Kidney glomerular epithelial cell (primary cell): ENCODE data around the gene NRP1.
"Not testable (repeated sequence)": the region's sequence is repeated elsewhere in the genome, so short reads cannot be mapped to it uniquely, and the experiment has no call there.

Experiments
- DNase-seq: peaks from one replicate; lab custom pipeline; 2025; lab: John Stamatoyannopoulos, UW

NRP1 gene

DNA sequence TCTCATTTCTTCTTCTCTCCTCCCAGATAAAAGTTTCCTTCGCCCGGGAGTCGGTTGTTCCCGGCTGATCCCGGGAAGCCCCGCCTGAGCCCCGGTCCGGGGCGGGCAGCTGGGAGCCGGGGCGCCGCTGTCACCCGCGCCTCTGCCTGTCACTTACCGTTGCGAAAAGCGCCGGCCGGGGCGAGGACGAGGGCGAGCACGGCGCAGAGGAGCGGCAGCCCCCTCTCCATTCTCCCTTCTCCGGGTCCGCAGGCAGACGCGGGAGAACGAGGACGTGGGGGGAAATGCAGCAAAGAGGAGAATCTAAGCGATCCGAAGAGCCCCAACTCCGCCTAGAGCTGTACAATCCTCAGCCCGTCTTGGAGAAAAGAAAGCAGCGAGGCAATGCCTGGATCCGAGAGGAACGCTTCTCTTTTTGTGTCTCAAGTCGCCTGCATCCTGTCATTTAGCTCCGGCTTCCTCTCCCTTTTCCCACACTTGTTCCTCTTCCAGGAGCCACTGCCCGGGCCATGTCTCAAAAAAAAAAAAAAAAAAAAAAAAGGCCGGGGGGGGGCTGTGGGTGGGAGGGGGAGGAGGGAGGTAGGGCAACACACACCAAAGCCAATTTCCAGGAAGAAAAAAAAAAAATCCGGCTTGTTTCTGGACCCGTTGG, at the start of gene NRP1:
NRP1 (minus strand) TSS at position 515 of the 652 bp plus-strand sequence; CDS start at position 230, 285 bp downstream.
- peak; percentile 45 for DNase-seq

DNA sequence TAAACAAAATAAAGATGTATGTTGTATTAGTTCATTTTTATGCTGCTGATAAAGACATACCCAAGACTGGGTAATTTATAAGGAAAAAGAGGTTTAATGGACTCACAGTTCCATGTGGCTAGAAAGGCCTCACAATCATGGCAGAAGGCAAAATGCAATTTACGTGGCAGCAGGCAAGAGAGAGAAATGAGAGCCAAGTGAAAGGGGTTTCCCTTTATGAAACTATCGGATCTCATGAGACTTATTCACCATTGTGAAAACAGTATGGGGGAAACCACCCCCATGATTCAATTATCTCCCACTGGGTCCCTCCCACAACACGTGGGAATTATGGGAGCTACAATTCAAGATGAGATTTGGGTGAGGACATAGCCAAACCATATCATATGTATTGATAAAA, 49.7 kb upstream of the NRP1 start:
- not testable (repeated sequence) for DNase-seq

DNA sequence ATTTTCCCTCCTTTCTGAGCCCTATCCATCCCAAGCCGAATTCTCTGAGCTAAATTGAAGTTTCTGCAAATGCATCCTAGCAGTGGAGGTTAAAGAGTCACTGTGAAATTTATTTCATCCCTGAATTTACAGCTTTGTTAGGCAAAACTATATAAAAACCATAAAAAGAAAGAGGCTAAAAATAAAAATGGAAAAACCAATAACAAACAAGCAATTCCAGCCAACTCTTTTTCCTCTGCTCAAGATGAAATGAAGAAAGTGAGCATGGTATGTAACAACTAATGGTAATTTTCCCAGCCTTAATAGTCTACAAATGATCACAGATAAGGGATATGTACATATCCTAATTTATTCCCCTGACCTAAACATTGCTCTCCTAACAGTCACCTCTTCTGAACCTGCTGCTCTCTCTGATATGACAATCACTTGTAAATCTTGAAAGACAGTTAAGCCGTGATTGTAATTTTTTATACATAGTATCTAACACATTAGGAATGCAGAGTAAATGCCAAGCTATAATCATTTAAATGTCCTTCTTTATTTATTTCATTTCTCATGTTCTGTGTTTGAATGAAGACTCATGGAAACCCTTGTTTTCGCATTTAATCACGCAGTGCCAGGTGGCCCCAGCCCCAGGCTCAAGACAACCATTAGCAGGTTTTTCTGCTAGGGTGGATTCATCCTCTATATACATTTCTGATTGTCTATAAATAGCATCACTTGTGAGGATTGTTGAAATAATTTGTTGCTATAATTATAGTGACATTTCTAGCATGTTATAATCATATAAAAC, 48.6 kb upstream of the NRP1 start:
- no peak for DNase-seq

DNA sequence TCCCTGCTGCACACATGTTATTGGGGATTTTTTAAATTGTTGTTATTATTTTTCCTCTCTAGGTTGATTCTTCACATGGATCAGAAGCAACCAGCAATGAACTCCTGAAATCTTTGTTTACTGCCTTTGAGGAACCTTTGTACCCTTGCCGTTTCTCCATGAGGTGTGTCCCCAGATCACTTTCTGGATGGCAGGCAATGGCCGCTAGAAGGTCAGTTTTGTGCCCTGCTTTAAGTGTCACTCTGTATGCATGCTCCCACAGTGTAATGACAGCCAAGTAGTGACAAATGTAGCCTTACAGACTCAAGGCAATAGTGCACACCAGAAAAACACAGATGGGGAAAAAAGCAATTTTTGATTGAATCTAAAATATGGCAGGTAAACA, 47.7 kb upstream of the NRP1 start:
- DNase-seq = no peak

DNA sequence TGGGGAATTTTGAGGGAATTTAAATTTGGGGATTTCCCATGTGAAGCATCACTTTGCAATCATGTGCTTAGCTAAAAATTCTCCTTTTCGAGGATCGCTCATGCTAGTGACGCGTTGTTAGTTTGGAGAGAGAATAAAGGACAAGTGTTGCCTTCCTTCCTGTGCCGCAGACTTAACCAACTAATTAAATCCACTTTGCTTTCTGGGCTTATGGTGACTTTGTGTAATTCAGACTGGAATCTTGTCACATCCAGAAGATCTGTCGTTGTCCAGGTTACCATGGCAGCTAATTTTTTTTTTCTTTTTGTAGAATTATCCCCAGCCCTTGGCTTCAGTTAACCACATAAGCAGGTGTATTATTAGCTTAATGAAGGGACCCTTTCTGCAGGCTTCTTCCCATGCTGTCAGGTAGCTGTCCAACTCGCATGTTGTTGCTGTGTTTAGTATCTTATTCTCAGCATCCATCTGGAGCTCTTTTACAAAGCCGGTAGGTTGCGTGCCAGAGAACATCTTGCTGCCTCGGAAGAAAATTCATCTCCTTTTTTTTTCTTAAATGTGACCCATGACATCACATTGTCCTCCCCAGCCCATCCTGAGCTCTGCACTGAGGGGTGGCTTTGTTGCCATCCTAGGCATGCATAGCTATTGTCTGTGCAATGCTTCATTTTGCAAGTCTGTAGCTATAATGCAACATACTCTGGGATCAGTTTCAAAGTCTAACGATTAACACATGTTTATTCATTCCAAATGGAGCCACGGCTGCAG, 47.2 kb upstream of the NRP1 start:
- no peak for DNase-seq

DNA sequence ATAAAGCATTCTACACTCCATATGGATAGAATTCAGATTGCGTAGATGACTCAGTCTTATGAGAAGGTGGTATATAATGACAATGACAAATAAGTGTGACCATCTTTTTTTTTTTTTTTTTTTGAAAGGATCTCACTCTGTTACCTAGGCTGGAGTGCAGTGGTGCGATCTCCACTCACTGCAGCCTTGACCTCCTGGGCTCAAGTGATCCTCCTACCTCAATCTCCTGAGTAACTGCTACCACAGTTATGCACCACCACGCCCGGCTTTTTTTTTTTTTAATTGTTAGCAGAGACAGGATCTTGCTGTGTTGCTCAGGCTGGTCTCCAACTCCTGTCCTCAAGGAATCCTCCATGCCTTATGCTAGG, 43.2 kb upstream of the NRP1 start:
- peak; percentile 6 for DNase-seq

DNA sequence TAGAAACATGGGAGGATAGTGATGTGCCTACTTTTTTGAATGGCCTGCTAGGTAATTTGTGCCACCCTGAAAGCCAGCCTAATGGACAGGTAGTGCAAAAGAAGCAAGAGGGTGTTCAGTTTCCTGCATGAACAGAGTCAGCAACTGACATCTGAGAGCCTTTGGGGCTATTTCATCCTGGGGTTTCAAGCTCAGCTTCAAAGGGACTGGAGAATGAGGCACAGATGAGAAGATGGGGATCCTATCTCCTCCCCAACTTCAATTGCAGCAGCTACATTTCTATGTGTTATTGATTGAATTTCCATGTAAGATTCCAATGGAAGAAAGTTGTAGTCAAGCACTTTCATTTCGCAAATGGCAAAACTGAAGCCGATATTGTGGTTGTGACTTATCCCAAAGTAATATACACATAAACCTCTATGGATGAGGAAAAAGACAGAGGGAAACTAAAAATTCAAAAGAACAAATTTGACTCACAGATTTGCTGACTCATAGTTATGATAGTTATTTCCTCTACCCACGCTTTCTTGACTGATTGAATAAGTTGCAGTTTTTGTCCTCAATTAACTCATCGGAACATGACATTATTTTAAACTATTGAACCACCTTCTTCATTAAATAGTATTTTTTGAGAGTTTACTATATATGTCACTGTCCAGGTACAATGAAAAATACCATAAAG, 42.6 kb upstream of the NRP1 start:
- DNase-seq = peak; percentile 27

DNA sequence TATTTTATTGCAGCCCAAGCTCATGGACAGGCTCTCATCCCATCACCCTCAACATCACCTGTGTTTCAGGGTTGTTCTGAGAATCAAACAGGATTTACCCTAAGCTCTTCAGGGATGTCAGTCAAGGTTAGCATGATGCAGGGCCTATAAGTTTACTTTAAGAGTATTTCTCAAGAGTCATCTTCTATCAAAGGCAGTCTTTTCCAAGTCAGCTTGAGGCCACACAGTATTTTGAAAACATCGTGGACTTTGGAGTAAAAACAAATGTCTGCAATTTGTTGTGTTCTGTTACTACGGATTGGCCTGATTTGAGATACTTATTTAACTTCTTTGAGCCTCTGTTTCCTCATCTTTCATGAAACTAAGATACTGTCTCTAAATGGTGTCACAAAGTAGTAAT, 42.0 kb upstream of the NRP1 start:
- DNase-seq = no peak

DNA sequence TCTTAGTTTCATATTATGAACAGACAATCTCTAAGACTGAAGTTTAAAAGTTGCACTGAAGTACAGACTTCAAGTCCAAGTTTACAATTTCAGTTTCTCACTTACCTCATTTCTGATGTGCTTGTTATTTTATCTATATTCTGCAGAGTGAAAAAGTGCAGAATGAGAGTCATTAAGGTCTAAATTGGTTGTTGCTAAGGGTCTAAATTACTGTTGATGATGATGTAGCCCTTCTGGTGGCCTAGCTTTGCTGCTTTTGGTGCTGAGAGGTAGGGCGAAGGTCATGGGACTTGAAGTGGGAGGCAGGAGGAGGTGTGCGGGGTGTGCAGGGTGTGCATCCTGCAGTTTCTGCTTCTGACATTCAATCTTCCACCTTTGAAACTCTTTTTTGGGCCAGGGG, 38.8 kb upstream of the NRP1 start:
- no peak for DNase-seq

DNA sequence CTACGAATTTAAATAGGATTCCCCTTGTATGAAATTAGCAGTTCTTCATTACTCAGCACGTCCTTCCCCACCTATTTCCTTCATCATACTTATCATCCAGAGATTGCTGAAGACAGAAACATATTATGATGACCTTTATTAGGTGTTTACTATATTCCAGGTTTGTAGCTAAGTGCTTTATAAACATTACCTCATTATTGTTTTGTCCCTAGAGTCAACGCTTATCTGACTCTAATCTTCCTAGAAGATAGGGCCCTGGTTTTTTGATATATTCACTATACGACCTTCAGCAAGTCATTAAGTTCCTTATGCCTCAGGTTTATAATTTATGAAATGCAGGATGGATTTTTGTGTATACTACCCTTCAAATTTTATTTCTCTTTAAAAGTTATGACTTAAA, 36.8 kb upstream of the NRP1 start:
- no peak for DNase-seq

DNA sequence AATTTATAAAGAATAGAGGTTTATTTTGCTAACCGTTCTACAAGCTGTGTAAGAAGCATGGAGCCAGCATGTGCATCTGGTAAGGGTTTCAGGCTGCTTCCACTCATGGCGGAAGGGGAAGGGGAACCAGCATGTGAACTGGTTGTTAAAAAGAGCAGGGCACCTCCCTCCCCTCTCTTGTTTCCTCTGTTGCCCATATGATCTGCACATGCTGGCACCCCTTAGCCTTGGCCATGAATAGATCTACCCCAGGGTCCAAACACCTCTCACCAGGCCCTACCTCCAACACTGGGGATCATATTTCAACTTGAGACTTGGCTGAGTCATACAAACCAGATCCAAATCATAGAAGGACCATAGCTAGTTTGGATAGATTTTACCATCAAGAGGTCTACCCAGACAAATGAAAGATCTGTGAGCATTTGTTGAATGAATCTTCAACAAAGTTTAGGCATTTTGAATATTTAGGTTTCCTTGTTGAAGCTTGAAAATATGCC, 36.0 kb upstream of the NRP1 start:
- DNase-seq = no peak

DNA sequence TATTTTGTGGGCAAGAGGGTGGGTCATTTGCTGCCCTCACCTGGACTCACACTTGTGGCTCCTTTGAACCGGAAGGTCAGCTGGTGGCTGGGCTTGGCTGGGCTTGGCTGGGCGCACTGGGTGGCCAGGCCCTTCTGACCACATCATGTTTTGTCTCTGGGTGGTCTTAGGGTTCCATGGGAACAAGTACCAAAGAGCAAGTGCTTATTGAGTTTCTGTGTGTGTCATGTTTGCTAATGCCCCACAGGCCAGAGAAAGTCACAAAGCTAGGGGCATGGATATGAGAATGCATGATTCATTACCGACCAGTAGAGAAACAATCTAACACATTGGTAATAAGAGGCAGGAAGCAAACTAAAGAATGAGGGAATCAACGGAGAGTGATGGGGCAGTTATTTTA, 33.6 kb upstream of the NRP1 start:
- no peak for DNase-seq

DNA sequence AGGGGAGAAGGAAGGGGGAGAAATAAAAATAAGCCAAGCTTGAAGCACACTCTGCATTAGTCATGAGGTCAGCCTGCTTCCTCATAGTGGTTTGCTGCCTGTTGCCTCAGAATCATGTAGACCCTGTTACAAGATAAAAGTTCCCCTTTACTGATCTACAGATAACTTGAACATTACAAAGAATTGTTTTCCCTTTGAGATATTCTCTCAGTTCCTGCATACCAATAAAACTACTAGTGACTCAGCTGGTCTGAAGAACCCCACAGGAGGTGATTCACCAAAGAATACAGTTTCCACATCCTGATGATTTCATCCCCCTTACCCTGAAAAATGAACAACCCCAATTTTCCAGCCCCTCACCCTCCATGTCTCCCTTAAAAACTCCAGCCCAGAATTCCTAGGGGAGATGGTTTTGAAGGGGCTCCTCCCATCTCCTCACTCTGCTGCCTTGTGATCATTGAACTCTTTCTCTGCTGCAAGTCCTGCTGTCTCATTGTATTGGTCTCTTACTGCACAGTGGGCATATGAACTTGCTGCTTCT, 31.5 kb upstream of the NRP1 start:
- peak; percentile 96 for DNase-seq

DNA sequence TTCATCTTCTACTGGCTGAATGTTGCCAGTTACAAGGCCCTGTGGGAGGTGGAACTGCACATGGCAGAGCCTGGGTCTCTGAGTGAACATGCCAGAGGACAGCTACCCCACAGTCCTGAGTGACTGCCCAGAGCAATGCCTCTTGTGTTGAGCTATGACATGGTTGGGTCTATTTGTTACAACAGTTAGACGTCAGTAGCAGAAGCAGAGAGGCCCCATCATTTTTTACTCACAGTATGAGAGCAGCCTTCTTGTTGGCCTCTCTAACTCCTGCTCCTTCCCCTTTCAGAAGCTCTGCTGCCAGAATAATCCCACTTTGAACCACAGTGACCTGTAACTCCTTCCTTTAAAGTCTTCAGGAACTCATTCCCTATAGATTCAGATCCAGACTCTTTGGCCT, 30.8 kb upstream of the NRP1 start:
- DNase-seq = no peak

DNA sequence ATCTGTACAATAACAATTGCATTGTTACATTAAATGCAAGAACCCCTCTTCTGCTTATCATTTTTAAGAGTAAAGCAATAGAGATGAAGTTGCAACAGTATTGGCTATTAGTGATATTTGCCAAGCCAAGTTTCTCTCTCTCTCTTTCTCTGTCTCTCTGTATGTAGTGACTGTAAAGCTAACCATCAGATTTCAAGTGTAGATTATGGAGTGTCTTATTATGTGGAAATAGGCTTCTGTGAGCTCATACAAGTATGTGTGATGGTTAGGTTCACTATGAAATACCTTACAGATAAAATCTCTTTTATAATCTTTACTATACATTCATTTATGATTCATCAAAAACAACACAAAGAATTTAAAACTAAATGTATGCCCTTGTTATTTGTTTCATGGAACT, 28.6 kb upstream of the NRP1 start:
- no peak for DNase-seq

DNA sequence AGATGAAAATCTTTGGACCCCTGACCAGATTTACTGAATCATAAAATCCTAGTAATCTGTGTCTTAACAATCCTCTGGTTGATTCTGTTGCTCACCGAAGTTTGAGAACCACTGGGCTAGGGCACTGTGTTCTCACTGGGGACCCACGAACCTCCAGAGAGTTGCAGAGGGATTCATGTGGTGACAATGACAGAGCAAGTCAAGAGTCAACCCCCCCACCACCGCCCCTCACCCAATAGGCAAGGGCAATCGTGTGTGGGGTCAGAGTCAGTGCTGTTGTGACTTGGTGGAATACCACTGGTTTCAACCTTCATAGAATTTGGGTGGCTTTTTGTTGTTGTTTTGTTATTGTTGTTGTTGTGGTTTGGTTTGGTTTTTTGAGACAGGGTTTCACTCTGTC, 23.5 kb upstream of the NRP1 start:
- no peak for DNase-seq

DNA sequence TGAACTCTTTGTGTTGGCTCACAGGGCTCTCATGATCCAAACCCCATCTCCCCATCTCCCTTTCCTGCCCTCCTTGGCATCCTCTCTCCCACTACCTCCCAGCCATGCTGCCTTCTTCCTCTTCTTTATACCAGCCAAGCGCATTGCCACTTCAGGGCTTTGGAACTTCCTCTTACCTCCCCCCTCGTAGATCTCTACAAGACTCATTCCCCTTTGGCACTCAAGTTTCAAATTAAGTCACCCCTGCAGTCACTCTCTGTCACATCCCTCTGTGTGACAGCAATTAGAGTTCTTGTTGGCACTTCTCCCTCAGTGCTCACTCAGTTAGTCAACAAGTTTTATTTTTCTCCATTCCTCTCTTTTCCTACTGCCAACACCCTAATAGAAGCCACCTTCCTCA, 20.8 kb upstream of the NRP1 start:
- no peak for DNase-seq

DNA sequence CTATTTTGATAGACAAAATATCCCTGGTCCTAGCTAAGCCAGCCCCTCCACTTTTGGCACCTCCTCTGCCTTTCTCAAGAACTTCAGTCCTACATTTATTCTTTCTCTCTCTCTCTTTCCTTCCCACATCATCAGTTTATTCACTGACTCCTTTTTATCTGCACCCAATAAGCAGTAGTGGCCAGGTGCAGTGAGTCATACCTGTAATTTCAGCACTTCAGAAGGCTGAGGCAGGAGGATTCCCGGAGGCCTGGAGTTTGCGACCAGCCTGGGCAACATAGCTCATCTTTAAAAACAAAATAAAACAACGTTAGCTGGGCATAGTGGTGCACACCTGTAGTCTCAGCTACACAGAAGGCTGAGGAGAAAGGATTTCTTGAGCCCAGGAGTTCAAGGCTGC, 19.4 kb upstream of the NRP1 start:
- no peak for DNase-seq

DNA sequence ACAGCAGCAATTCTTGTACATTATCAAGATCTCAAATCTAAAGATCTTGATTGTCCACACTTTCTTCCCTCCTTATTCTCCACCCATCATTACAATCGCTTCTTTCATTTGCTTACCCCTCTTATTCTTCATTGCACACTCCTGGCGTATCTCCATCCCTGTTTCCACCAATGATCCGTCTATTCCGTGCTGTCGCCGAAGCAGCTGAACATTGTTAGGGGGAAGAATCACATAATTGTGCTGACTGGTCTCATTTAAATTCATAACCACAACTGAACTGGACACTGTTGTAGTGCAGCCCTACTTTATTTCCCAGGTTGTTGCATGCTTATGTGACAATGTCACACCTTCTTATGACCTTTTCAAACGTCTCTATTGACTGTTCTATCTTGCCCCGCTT, 18.9 kb upstream of the NRP1 start:
- no peak for DNase-seq

DNA sequence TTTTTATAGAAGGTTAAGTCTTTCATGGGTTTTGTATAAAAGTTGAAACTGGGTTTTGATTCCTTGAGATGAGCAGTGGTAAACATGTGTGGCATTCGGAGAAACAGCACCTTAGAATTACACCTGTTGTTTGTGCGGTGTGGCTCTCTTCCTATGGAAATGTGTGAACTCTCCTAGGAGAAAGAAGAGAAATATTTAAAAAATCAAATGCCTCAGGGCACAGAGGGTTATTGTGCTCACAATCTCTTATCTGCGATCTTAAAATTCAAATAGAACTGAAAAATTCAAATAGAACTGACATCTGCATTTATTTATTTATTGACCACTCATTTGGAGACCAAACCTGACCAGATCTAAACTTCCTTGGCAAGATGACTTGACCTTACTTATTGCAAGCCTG, 18.1 kb upstream of the NRP1 start:
- no peak for DNase-seq

DNA sequence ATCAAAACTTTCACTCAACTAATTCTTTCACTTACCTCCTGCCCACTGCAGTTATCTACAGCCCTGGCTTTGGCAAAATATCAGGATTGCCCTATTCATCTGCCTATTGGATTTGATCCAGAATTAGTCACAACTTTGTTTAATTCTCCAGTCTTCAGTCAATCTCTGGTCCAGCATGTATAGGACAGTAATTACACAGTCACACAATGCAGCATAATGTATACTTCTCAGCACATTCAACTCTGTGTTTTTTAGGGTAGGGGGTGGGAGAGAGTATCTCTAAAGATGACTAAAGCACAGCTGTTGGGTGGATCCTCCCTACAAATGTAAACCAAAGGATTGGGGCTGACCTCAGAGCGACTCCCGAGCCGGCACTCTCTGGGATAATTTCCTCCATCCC, 17.7 kb upstream of the NRP1 start:
- no peak for DNase-seq

DNA sequence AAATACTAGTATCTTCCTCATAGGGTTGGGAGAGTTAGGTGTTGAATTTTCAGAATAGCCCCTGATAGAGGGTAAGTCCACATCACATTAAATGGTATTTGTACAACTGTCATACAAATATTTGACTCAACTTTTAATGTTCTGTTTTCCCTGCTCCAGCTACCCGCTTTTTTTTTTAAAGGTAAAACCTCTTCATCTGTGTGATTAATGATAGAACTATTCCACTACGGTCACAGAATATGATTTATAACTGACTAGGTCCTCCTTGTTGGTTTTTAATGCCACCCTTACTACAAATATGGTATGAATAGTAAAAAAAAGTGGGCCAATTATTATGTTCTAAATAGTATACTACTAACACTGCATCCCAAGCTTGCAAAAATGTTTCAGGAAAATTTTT, 15.6 kb upstream of the NRP1 start:
- DNase-seq = no peak
